Choroid plexus epithelial cell (primary cell): ENCODE measurements around the gene PHACTR2.

Experiments
- DNase-seq: peaks from one replicate; pipeline ENCODE4 v3.0.0-alpha.2; 2010; ENCODE audit warnings: low read depth
- H3K4me3 ChIP-seq: 2 replicates; pipeline ENCODE4 v1.5.1; 2011; ENCODE audit warnings: low read depth, mild to moderate bottlenecking, control low read depth, low read length, moderate library complexity
- CTCF ChIP-seq: conservative IDR thresholded peaks from 2 replicates; pipeline ENCODE4 v1.5.1; 2011; ENCODE audit warnings: low read depth, mild to moderate bottlenecking, control low read depth, inconsistent platforms, low read length, moderate library complexity

Gene PHACTR2

GRCh38 chr6:143698759-143699429 is 21.1 kb downstream of the PHACTR2 start:
- no peak for TF ChIP-seq CTCF
- no peak for DNase-seq

DNA sequence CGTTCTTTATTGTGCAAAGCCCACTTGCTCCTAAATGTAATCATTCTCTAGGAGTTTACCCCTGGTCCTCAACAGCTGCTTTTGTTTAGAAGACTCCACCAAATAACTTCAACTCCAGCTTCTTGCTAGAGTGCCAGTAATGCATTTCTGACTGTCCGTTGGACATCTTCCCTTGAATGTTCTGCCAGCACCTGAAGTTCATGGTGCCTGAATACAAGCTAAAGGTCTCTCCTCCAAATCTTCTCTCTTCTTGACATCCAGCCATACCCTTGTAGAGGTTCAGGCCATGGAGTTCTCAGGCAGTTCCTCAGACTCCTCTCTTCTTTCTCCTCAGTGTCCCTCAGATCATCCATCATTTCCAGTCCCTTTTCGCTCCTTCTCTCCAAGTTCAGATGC is 21.7 kb downstream of the PHACTR2 start:
- no peak overlapping the region for H3K4me3 ChIP-seq
- no peak for DNase-seq
- no peak for TF ChIP-seq CTCF

More at GRCh38 chr6:143698759-143699429, 21.1 kb downstream of the PHACTR2 start:
- no peak overlapping the region for H3K4me3 ChIP-seq

DNA sequence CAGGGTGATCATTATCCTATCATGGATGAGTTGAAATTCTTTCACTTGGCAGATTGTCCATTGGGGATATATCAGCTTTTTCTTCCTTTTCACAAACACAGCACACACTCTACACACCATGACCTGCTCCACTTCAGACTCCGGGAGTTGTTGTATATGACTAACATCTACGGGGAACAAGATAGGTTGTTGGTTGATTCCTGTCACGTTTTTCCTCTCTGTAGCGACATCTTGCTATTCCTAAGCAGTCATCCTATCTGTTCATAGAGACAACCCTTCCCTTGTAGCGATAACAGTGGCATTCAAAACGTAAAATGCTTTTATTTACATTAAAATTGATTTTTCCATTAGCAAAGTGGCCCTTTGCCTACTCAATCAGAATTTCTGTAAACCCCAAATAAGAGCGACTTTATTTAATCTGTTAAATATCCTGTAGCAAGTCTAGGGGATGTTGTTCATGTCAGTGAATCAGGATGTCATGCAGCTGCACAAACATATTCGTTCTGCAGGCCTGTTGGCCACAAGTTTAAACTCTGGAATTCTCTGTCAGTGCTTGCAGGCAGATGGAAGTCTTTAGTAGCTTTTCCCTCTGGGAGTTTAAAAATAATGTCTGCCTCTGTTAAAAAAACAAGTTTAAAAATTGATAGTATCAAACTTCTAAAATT is 23.1 kb downstream of the PHACTR2 start:
- peak overlapping the region; percentile 1 for H3K4me3 ChIP-seq
- DNase-seq: peak; percentile 84
- no peak for TF ChIP-seq CTCF

- no peak for DNase-seq
- no peak for TF ChIP-seq CTCF
- no peak overlapping the region for H3K4me3 ChIP-seq
Measured at GRCh38 chr6:143701349-143702234, 23.8 kb downstream of the PHACTR2 start.

DNA sequence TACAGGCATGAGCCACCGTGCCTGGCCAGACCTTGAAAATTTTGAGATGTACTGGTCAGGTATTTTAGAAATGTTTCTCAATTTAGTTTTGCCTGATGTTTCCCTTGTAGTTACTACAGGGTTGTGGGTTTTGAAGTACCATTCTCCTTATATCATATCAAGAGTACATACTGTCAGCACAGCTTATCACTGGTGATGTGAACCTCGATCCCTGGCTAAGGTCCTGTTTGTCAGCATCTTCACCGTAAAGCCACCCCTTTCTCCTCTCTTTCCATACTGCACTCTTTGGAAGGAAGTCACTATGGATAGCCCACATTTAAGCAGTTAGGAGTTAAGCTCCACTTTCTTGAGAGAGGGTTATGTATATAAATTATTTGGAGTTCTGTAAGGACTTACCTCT is 27.8 kb downstream of the PHACTR2 start:
- no peak overlapping the region for H3K4me3 ChIP-seq
- no peak for DNase-seq
- TF ChIP-seq CTCF: no peak

DNA sequence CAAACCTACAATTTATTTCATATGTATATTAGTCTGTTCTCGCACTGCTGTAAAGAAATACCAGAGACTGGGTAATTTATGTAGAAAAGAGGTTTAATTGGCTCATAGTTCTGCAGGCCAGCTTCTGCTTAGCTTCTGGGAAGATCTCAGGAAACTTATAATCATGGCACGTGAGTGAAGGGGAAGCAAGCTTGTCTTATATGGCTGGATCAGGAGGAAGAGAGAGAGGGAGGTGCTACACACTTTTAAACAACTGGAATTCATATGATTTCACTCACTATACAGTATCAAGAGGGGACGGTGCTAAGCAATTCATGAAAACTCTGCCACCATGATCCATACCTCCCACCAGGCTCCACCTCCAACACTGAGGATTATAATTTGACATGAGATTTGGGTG is 29.9 kb downstream of the PHACTR2 start:
- no peak for DNase-seq
- TF ChIP-seq CTCF: no peak

More for the DNA sequence above, 29.9 kb downstream of the PHACTR2 start:
- no peak overlapping the region for H3K4me3 ChIP-seq
